ENCODE results near the gene NEK2.
"Not testable (repeated sequence)": the region's sequence is repeated elsewhere in the genome, so short reads cannot be mapped to it uniquely, and the experiment has no call there.

Gene NEK2

DNA sequence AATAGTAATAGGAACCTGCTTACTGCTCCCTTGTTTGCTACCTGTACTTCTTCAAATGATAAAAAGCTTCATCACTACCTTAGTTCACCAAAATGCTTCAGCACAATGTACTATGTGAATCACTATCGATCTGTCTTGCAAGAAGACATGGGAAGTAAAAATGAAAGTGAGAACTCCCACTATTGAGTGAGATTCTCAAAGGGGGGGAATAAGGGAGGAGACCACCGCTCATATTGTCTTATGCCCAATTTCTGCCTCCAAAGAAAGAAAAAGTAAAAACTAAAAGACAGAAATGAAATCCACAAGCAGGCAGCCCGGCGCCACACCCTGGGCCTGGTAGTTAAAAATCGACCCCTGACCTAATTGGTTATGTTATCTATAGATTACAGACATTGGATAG is 18.5 kb upstream of the NEK2 start:
- not testable (repeated sequence) for DNase-seq

GRCh38 chr1:211688421-211688820 is 13.0 kb upstream of the NEK2 start:
- DNase-seq, result no peak

- DNase-seq, result no peak
These were observed 12.2 kb upstream of the NEK2 start for GRCh38 chr1:211687462-211688215.

DNA sequence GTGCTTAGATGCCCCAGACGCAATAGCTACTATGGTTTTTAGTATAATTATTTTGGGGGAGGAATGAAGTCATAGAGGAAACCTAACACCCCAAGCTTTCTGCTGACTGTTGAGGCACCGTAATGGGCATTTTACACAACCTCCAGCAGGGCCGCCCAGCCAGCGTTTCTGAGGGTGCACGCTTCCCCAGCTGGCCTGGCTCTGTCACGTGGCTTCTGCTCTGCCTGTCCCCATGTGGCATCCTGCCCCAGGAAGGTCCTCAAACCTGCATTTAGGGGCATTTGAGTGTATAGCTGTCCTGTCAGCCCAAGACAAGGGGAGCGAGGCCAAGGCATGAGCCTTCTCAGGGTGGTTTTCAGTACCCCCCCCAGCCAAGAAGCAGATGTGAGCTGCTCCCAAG is 10.4 kb upstream of the NEK2 start:
- no peak for DNase-seq

GRCh38 chr1:211684791-211685190 is 9.4 kb upstream of the NEK2 start:
- DNase-seq, result no peak

GRCh38 chr1:211684331-211684730 is 8.9 kb upstream of the NEK2 start:
- DNase-seq, result no peak

DNA sequence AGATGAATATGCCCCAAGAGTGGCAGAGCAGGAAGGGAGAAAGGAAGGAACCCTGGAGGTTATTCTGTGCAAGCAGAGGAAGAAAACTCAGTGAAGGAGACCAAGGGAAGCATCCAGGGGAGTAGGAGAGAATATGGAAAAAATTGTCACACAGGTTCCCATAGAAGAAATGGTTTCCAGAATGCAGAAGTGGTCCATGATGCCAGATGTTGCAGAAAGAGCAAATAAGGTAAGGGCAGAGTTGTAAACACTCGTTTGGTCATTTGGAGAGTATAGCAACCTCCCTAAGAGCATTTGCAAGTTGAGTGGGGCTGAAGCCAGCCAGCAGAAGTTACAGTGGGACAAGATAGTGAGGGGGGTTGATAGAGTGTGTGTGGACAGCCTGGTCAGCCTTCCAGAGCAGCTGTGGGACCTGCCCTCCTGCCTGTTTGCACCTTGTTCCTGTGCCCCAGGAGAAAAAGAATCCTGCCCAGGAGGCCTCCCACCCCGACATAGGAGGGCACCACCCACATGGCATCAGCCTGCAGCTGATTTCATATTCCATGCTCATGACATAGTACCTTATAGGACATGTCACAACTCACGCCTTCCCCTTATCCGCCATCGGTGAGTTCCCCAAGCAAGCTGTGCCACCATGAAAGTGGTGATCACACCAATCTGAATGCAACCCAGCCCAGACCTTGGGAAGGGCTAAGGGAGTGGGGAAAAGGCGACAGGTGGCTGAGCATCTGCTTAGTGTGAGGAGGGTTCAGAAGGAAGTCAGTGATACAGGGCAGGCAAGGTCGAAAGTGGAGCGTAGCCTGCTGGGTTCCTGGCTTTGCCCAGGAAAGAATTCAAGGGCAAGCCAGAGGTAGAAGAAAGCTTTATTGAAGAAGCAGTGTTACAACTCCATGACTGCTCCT is 8.2 kb upstream of the NEK2 start:
- DNase-seq, result no peak

DNA sequence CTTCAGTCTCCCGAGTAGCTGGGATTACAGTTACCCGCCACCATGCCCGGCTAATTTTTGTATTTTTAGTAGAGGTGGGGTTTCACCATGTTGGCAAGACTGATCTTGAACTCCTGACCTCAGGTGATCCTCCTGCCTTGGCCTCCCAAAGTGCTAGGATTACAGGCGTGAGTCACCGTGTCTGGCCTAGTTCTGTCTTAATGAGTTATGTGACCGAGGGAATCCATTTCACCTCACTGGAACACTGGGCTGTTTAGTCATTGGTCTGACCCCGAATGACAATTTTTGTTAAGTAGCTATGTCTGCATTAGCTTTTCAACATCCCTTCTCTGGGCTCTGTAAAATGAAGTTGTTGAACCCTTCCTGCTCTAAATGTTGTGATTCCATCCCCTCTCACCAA is 6.8 kb upstream of the NEK2 start:
- DNase-seq, result not testable (repeated sequence)

DNA sequence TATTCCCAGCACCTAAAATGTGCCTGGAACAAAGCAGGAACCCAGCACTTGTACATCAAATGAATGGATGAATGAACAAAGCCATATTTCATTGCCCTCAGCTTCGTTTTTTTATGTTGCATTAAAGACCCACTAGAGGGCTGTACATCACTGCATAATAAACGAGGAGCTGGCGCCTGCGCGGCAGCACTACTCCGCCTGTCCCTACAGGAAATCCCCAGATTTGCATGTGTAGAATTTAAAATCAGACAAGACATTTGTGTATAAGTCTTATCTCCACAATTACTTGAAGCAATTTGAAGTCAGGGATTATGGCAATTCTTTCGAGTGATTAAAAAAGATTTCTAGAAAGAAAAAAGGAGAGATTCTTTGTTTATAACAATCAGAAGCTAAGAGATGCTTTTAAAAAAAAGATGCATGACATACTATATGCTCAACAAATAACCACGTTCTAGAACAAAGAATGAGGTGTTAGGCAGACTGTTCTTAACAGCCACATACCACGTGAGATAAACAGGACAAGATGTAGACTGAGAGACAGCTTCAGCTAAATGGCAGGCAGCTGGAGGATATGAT is 5.4 kb upstream of the NEK2 start:
- peak; percentile 87 for DNase-seq

GRCh38 chr1:211677659-211678058 is 2.2 kb upstream of the NEK2 start:
- no peak for DNase-seq

- DNase-seq, result no peak
These were observed 1.3 kb upstream of the NEK2 start for GRCh38 chr1:211676761-211677160.

- no peak for DNase-seq
These were observed 724 bp upstream of the NEK2 start for GRCh38 chr1:211676106-211676583.

- no peak for DNase-seq
These were observed 8.3 kb downstream of the NEK2 start for GRCh38 chr1:211667065-211667617.

DNA sequence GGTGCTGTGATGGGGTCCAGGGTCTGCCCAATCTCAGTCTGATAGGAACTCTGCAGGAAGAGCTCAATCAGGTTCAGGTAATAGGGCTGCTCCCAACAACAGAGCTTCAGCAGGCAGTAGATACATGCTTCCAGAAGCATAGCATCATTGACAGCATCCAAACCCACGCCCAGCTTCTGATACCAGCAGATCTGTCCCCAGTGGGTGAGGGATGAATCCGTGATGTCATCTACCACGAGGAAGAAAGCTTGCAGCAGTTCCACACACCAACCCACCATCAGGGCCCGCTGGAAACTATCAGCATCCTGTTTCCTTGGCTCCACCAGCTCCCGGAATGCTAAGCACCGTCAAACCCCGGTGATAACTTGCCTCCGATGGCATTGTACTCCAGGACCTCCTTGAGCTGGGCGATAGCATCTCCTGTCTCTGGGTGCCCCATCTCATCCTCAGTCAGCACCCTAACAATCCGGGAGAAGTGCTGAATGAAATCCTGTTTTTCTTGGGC is 14.7 kb downstream of the NEK2 start:
- DNase-seq, result no peak

- no peak for DNase-seq
These were observed 18.7 kb downstream of the NEK2 start for GRCh38 chr1:211656728-211657127.

DNA sequence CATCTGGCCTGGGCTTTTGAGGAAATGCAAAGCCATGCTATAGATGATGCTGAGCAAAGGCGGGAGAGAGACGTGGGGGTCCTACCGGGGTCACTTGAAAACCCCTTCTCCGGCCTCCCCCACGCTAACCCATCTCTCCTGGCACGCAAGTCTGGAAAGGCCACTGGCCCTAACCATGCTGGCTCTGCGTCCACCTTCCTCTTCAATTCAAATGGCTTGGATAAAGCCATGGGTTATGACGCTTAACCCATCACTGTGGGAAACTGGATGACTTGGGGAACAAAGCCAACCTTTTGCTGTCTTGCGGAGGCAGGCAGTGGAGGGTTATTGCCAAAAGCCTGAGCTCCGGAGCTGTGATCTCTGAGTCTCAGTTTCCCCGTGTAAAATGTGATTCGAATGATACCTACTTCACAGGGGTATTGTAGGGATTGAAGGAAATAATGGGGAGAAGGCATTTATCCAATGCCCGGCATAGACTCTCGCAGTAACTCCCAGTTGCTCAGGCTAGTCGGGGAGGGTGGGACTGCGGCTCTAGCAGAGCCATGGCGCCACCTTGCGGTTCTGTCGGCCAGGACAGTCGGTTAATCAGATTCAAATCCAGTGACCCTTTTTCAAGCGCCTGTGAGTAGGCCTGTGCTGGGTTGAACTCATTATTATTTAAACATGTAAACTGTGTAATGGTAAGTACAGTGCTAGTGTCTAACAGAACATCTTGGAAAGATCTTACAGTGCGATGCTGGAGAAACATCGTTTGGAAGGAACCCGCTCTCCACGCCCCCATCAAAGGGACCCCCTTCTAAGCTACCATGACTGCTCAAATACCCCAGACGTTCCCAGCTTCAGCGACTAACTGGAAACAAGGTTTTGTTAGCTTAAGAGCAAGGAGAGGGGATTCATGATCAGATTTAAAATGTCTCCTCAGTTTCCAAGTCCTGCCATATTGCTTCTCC is 20.3 kb downstream of the NEK2 start:
- peak; percentile 75 for DNase-seq

DNA sequence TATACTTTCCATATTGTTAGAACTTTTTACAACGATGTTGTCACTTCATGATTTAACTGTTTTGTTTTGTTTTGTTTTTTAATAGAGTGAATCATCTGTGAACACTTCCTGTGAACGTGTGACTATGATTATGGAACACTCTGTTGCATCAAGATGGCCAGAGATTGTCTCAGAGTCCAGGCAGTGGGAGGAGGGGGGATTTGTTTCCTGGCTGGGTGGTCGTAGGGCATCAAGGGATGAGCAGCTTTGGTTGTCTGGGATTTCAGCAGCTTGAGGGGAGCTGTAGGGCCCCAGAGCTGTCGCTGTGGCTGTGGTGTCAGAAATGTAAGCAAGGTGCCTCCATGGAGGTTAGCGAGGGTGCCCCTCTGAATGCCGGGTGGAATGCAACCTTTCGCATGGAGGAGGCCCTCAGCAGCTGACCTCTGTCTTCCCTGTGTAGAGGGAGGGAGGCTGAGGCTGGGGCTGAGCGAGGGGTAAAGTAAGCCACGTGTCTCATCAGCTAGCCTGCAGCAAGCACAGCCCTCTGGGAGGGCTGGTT is 21.4 kb downstream of the NEK2 start:
- no peak for DNase-seq

DNA sequence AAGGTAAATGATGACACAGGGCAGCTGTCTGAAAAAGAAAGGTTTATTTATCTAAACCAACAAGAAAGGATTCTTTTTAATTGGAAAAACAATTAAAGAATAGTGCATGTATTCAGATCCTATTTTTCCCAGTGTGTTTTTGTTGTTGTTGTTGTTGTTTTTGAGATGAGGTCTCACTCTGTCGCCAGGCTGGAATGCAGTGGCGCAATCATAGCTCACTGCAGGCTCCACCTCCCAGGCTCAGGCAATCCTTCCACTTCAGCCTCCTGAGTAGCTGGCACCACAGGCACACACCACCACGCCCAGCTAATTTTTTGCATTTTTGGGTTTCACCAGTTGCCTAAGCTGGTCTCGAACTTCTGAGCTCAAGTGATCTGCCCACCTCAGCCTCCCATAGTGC is 22.1 kb downstream of the NEK2 start:
- no peak for DNase-seq

DNA sequence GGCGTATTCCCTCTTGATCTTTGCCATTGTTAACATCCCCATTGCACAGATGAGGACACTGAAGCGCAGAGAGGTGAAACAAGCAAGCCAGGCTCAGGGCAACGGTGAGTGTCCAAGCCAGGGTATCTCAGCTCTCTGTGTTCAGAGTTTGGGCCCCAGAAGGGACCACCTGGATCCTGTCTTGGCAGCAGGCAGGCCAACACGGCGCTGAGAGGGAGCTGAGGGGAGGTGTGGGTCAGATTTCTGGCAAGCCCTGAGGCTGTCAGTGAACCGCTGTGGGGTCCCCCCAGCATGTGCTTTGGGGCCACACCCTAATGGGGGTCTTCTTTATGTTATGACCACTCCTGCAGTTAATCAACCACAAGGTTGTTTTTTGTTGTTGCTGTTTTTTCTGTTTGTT is 23.1 kb downstream of the NEK2 start:
- DNase-seq, result no peak

DNA sequence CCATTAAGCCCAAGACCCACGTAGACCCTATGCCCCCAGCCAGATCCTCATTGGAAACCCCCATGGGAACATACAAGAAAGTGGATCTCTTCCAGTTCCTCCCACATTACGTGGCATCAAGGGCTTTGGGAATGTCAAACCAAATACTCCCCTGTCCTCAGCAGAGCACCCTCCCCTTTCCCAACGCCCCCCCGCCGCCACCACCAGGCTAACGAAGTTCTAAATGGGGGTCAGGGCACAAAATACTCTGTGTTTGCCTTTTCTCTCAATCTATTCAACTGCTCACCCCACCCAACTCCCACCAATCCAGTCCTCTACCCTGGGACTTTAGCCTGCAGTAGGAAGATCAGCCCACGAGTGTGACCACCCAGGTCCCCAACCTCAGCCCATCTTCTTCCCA is 24.5 kb downstream of the NEK2 start:
- DNase-seq, result no peak
